NOMO-1 (cell line): ENCODE results near the gene CTIF.

ENCODE experiments used
- DNase-seq, 2 experiments: peaks; one replicate each; lab custom pipeline; 2025; ENCODE audit not compliant: unreplicated experiment in 2 of 2; lab: John Stamatoyannopoulos, UW

Gene CTIF

DNA sequence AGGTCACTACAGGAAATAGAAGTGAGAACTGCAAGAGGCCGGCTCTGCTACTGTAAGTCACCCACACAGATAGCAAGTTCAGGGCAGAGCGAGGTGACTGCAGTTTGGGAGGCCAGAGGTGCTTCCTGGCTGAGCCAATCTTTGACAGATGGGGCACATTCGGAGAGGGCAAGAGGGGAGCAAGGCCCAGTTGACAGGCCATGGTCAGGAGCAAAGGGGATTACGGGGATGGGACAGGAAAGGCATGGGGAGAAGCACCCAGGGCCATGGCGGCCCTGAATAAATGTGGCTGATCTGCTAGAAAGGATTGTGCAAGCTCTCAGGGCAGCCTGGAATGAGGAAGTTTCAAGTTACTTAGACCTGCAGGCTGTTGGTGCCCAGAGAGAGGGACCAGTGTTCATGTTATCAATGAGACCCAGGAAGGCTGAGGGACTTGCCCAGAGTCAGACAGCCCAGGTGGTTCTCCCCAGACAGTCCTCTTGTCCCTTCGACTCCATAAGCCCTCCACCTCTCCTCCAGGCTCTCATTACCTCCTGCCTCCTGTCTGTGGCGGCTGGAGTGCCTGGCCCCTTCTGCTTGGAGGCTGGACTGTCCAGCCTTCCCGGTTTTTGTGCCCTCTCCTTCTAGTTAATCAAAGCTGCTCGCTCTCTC lies 123.3 kb downstream of the CTIF start:
- DNase-seq: peak; percentile 73 to 87

DNA sequence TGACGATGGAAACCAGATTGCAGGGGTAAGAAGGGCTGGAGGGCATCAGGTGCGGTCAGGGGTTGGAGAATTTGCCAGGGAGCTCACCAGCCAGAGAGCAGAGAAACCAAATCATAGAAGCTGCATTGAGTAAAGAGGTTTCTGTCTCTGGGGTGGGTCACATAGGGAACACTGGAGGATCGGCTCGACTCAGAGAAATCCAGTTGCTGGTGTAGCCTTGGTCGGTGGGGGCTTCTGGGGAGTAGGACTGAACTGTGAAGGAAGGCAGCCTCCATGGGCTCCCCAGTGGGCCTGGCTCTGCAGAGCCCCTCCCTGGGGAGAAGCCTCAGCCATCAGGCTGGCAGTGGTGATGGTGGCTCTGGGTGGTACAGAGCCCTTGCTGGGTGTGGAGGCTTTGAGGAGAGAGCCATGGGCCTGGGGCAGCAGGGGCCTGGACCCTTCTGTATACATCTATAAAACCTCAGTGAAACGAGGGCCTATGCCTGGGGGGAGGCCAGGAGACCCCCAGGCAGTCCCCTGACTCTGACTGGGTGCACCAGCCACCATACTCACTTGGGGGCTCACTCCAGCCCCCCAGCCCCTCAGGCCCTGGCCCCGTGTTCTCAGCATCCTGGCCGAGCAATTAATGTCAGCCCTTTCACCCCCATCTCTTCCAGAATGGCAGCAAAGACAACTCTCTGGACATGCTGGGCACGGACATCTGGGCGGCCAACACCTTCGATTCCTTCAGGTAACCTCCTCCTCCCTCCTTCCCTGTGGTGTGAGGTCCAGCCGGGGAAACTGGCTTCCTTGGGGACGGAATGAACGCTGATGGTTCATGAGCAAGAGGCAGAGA lies 124.5 kb downstream of the CTIF start:
- no peak for DNase-seq

- DNase-seq: peak in 1 of 2 experiments; percentile 5
These were observed 125.4 kb downstream of the CTIF start for GRCh38 chr18:48663931-48664847.

- no peak for DNase-seq
These were observed 126.8 kb downstream of the CTIF start for GRCh38 chr18:48665654-48666053.

DNA sequence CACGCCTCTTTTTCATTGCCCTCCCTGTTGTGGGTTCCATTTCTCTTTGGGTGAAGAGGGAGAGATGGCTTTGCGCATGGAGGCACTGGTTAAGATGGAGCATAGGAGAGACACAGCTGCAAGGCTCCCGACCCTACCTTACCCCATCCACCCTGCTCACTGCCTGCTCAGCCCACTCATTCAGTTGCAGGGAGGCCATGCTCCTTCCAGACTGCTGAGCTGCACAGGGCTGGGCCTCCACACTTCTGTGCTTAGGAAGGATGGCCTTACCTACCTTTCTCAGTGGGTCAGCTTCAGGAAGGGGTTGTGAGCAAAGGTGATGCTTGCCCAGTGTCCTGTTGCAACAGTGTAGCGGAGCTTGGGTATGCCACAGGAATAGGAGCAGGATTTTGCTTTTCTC lies 127.8 kb downstream of the CTIF start:
- DNase-seq: no peak

DNA sequence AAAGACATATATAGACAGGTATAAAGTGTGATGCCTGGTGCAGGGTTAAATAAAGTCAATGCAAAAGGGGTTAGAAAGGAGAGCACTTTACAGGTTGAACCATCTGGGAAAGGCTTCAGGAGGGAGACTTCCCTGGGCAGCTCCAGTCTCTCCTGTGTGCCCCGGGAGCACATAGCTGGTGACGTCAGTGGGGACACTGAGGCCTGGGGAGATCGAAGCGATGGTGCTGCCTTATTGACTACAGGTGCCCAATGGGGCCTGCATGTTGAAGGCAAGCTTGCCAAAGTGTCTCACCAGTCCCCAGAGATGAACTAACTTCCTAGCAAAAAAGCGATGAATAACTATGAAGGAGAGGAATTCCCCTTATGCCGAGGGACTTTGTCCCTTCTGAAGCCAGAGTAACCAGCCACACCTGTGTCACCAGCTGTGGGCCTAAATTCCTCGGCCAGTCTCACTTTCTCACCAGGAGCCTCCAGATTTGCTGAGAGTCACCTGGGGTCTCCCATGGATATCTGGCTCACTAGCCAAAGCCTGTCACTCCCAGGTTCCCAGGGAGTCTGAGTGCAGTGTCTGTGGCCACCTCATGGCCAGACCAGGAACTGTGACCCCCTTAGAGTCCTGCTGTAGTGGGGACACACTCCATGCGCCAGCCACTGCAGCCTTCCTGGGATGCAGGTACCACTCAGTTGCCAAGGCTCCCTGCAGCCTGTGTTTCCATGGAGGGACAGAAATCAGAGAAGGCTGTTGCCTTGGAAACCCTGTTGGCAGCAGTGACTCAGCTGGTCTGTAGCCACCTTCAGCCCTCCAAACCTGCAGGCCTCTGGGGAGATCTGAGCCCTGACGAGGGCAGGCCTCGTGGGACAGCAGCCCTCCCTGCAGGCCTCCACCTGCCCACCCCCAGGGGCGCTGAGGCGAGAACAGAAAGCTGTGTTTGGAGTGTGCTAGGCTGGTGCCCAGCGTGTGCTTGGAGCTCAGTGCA lies 128.7 kb downstream of the CTIF start:
- no peak for DNase-seq

DNA sequence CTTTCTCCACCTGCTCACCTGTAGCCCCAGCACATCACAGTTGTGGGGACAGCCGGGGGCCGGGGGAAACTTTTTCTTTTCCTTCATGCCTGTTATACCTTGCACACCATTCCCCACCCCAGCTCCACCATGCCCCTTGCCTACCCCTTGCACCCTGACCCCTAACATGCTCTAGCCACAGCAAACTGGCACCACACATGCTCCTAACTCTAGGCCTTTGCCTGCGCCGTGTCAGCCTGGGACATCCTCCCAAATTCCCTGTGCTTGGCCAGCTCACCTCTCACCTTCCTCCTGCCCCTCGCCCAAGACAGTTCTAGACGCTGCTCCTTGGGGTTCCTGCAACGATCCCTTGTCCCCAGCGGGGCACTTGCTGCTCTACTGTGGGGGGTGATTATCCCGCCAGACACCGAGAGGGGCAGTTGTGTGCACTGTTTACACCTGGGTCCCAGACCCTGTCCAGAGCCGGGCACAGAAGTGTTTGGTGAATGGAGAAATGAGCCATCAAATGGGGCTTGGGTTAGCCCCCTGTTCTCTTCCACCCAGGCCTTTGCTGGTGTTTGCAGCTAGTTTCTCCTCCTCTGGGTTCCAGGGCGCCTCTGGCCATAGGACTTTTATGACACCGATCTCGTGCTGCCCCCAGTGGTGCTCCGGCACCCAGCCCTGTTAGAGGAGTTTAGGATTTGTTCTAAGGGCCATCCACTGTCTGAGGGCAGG lies 129.8 kb downstream of the CTIF start:
- no peak for DNase-seq

DNA sequence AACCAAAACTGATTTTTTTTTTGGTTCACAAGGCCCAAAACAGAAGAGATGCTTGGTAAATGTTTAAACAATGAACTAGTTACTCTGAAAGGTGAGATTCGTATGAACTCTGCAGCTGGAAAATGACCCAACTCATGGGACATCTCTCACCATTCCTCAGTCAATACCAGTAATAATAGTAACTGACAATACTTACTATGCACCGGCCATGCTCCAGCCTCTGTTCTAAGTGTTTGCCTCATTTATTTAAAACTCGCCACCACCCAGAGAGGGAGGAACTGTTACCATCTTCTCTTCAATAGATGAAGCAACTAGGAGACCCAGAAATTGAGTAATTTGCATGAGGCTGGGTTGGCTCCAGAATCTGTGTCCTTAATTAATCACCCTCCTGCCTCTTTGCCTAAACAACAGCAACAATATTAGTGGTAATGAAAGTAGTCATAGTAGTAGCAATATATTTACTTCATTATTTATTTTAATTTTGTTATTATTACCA lies 130.4 kb downstream of the CTIF start:
- no peak for DNase-seq

DNA sequence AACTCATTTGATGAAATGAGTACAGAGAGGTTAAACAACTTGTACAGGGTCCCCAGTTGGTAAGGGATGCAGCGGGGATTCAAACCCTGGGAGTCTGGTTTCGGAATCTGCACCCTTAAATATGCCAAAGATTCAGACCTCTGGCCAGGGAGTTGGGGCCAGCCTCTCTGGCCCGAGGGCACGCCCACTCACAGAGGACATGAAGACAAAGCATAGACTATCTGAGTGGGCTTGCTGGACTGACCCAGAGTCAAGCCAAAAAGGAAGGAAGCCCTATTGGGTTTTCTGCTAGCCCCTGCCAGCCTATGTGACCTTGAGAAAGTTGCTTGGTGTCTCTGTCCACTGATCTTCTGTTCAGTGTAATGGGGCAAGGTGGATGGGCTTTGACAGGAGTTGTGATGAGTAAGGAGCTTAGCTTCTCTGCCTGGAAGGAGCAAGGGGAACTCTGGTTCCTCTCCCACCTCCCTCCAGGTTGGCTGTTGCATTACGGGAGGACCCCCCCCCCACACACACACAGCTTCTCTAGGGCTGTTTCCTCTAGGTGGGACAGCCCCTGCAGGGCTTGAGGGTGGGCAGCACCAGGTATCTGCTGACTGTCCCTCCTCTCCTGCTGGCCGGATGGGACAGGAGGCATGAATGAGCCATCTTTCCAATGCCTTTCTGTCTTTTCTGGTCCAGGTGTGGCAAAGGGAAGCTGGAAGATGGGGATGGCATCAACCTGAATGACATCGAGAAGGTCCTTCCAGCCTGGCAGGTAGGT lies 131.3 kb downstream of the CTIF start:
- no peak for DNase-seq

- no peak for DNase-seq
These were observed 132.1 kb downstream of the CTIF start for GRCh38 chr18:48670751-48671560.

GRCh38 chr18:48671561-48671945 lies 132.7 kb downstream of the CTIF start:
- DNase-seq: no peak

GRCh38 chr18:48672671-48673340 lies 134.0 kb downstream of the CTIF start:
- no peak for DNase-seq

GRCh38 chr18:48673456-48673852 lies 134.6 kb downstream of the CTIF start:
- no peak for DNase-seq

DNA sequence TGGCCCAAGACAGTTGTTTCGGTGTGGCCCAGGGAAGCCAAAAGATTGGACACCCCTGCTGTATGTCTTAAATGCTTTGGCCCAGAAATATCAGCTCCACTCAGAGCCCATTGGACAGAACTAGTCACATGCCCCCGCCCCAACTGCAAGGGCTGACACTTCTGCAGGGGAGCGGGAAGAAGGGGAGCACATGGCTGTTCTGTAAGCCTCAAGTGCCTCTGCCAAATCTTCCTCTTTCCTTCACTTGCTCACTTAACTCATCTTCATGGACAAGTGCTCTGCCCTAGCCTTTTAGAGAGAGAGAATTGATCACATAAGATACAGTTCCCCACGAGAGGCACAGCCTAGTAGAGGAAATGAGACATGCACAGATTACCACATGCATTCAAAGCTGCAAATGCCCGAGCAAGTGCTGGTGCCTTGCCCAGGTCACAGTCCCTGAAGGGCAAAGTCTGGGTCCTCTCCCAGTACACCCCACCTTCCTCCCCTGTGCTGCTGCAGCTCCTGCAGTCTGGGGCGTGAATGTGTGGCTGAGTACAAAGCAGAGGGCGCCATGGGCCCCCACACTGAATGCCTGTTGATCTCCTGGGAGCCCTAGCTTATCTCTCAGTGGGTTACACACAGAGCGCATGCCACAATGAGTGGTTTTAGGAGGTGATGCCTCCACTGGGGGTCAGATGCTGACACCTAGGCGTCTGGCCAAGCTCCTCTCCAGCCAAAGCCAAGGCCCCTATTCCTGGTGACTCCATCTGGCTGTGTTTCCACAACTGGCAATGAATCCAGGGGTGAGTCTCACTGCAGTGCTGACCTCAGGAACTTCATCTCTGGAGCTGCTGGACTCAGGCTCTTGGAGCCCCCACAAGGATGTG lies 135.3 kb downstream of the CTIF start:
- peak; percentile 60 to 61 for DNase-seq

DNA sequence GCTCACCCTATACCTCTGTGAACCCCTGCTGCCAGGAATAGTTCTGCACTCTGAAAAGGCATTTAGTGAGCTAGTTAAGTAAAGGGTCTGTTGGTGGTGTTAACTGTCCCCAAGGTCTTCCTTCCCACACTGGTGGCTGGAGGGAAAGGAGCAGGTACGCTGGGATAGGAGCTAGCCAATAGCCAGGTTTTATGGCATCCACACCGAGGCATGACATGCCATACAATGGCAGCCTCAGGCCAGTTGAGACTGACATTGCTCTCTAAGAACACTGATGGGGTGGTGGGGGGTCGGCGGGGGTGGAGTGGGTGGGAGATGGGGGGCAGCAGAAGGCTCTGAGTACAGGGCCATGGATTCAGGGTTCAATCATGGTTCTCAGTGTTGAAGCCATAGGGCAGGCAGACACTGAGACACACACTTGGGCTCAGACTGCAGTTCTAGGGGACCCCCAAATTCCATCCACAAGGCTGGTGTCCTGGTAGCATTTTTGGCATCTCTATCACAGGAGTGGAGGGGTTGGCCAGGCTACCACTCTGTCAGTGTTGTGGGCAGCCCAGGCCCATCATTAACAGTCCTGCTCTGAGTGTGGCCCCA lies 136.0 kb downstream of the CTIF start:
- DNase-seq: no peak

- DNase-seq: peak; percentile 69 to 73
These were observed 136.5 kb downstream of the CTIF start for GRCh38 chr18:48675352-48675761.
